ENCODE results near the gene GRN. TPM values are rescaled to one million over a fixed set of nuclear protein-coding genes. Genes with fewer than 3 reads are reported as not detected.

GRN gene
- total and polyA plus RNA-seq, 2 of the 13 experiments (the other 11 are each of a cell fraction or from before 2014, with no cell fraction given), result 86.6 to 143 TPM

DNA sequence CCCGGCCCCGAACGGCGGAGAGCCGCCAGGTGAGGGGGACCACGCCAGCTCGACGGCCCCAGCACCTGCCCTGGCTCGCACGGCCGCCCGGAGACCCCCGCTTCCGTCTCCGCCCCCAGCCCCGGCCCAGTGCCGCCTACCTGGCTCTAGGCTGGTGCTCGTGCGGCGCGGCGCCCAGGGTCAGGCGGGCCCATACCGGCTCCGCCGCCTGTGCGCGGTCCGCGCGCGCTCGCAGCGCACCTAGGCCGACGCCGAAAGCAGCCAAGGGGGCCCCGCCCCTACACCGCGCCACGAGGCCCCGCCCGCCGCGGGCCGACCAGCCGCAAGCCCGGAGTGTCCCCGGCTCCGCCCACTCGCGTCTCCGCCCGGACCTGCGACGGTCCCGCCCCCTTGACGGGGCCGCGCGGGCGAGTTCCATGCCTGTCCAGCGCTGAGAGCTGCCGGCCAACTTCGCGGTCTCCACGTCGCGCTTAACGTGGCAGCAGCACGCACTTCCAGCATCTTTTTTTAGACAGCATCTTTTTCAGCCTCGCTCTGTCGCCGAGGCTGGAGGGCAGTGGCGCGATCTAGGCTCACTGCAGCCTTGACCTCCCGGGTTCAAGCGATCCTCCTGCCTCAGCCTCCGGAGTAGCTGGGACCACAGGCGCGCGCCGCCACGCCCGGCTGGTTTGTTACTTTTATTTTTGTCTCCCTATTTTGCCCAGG, 20.4 kb upstream of the GRN start, which contains the start of gene SLC25A39 (continued):
- peak; percentile 93; the same call in 1 of the 2 replicates for TF ChIP-seq ZNF790 (CRISPR knock-in tag; IDR thresholded peaks at IDR 0.05; ENCODE audit: borderline replicate concordance)
- TF ChIP-seq, protein P1, sequence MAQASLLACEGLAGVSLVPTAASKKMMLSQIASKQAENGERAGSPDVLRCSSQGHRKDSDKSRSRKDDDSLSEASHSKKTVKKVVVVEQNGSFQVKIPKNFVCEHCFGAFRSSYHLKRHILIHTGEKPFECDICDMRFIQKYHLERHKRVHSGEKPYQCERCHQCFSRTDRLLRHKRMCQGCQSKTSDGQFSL (CRISPR knock-in tag; IDR thresholded peaks at IDR 0.05), result peak; percentile 83; the same call in 1 of the 2 replicates
- TF ChIP-seq, protein P2, sequence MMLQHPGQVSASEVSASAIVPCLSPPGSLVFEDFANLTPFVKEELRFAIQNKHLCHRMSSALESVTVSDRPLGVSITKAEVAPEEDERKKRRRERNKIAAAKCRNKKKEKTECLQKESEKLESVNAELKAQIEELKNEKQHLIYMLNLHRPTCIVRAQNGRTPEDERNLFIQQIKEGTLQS (CRISPR knock-in tag; IDR thresholded peaks at IDR 0.05), result no peak
- TF ChIP-seq MEIS1 (CRISPR knock-in tag; IDR thresholded peaks at IDR 0.05; ENCODE audit: borderline replicate concordance), result peak; percentile 54; the same call in 1 of the 2 replicates
- TF ChIP-seq MED1 (CRISPR knock-in tag; IDR thresholded peaks at IDR 0.05), result peak; percentile 55; the same call in 1 of the 2 replicates
- TF ChIP-seq, protein P3, sequence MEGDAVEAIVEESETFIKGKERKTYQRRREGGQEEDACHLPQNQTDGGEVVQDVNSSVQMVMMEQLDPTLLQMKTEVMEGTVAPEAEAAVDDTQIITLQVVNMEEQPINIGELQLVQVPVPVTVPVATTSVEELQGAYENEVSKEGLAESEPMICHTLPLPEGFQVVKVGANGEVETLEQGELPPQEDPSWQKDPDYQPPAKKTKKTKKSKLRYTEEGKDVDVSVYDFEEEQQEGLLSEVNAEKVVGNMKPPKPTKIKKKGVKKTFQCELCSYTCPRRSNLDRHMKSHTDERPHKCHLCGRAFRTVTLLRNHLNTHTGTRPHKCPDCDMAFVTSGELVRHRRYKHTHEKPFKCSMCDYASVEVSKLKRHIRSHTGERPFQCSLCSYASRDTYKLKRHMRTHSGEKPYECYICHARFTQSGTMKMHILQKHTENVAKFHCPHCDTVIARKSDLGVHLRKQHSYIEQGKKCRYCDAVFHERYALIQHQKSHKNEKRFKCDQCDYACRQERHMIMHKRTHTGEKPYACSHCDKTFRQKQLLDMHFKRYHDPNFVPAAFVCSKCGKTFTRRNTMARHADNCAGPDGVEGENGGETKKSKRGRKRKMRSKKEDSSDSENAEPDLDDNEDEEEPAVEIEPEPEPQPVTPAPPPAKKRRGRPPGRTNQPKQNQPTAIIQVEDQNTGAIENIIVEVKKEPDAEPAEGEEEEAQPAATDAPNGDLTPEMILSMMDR (CRISPR knock-in tag; IDR thresholded peaks at IDR 0.05), result peak; percentile 22; the same call in 1 of the 2 replicates
- TF ChIP-seq, protein P4, sequence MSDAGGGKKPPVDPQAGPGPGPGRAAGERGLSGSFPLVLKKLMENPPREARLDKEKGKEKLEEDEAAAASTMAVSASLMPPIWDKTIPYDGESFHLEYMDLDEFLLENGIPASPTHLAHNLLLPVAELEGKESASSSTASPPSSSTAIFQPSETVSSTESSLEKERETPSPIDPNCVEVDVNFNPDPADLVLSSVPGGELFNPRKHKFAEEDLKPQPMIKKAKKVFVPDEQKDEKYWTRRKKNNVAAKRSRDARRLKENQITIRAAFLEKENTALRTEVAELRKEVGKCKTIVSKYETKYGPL (CRISPR knock-in tag; IDR thresholded peaks at IDR 0.05), result 0 out of 2 replicates have a peak, but pooled peaks have one; percentile 39
- TF ChIP-seq ZNF563 (CRISPR knock-in tag; IDR thresholded peaks at IDR 0.05), result peak; percentile 96
- no peak for TF ChIP-seq IKZF1 (IDR thresholded peaks at IDR 0.05)
- peak; percentile 34 for TF ChIP-seq NFYB (CRISPR knock-in tag; IDR thresholded peaks at IDR 0.05)
- TF ChIP-seq ZNF441 (CRISPR knock-in tag; IDR thresholded peaks at IDR 0.05; ENCODE audit: borderline replicate concordance), result peak; percentile 92; the same call in 1 of the 2 replicates
- TF ChIP-seq HNF4G (IDR thresholded peaks at IDR 0.05; ENCODE audit: borderline replicate concordance, low read depth, low read length), result peak; percentile 46; the same call in 1 of the 2 replicates
- peak; percentile 48; the same call in 1 of the 2 replicates for TF ChIP-seq HNF4G (CRISPR knock-in tag; IDR thresholded peaks at IDR 0.05; ENCODE audit: borderline replicate concordance, low read depth)
- TF ChIP-seq, protein P5, sequence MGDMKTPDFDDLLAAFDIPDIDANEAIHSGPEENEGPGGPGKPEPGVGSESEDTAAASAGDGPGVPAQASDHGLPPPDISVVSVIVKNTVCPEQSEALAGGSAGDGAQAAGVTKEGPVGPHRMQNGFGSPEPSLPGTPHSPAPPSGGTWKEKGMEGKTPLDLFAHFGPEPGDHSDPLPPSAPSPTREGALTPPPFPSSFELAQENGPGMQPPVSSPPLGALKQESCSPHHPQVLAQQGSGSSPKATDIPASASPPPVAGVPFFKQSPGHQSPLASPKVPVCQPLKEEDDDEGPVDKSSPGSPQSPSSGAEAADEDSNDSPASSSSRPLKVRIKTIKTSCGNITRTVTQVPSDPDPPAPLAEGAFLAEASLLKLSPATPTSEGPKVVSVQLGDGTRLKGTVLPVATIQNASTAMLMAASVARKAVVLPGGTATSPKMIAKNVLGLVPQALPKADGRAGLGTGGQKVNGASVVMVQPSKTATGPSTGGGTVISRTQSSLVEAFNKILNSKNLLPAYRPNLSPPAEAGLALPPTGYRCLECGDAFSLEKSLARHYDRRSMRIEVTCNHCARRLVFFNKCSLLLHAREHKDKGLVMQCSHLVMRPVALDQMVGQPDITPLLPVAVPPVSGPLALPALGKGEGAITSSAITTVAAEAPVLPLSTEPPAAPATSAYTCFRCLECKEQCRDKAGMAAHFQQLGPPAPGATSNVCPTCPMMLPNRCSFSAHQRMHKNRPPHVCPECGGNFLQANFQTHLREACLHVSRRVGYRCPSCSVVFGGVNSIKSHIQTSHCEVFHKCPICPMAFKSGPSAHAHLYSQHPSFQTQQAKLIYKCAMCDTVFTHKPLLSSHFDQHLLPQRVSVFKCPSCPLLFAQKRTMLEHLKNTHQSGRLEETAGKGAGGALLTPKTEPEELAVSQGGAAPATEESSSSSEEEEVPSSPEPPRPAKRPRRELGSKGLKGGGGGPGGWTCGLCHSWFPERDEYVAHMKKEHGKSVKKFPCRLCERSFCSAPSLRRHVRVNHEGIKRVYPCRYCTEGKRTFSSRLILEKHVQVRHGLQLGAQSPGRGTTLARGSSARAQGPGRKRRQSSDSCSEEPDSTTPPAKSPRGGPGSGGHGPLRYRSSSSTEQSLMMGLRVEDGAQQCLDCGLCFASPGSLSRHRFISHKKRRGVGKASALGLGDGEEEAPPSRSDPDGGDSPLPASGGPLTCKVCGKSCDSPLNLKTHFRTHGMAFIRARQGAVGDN (CRISPR knock-in tag; IDR thresholded peaks at IDR 0.05), result peak; percentile 85
- peak; percentile 50; the same call in 1 of the 2 replicates for TF ChIP-seq KDM3A (CRISPR knock-in tag; IDR thresholded peaks at IDR 0.05; ENCODE audit: low read depth)
- no peak for TF ChIP-seq ZNF746 (CRISPR knock-in tag; IDR thresholded peaks at IDR 0.05)
- TF ChIP-seq CREB1 (IDR thresholded peaks at IDR 0.05), result peak; percentile 41; the same call in 1 of the 2 replicates
- no peak for TF ChIP-seq CREB1 (CRISPR knock-in tag; IDR thresholded peaks at IDR 0.05)
- TF ChIP-seq SALL2 (CRISPR knock-in tag; IDR thresholded peaks at IDR 0.05), result peak; percentile 82
- no peak for TF ChIP-seq POLR2AphosphoS2 (IDR thresholded peaks at IDR 0.05; ENCODE audit: low read depth, low read length)
- TF ChIP-seq YY1 (IDR thresholded peaks at IDR 0.05; ENCODE audit: insufficient read depth, insufficient replicate concordance, low read depth, low read length), result peak; percentile 50
- TF ChIP-seq ZNF782 (CRISPR knock-in tag; IDR thresholded peaks at IDR 0.05; ENCODE audit: borderline replicate concordance), result no peak
- TF ChIP-seq ZNF460 (CRISPR knock-in tag; IDR thresholded peaks at IDR 0.05; ENCODE audit: borderline replicate concordance), result no peak
